GM12878 (cell line): ENCODE measurements around the gene GMDS. TPM values are rescaled to one million over a fixed set of nuclear protein-coding genes. Genes with fewer than 3 reads are reported as not detected.

ENCODE experiments used
- ATAC-seq: fragments of 200-7000 bp; cut with Tn5 transposase; 3 replicates; pipeline ENCODE4 v1.9.1; 2020; ENCODE audit warnings: mild to moderate bottlenecking, moderate library complexity
- BruUV-seq: library from RNA; stranded (reverse); fragments of 400-500 nt; replicated peaks from 2 replicates; lab custom pipeline; 2021; lab: Mats Ljungman, UMichigan
- CTCF ChIA-PET: fragments of 300-600 bp; sonication (Branson Sonifier 250); formaldehyde crosslinking; extraction: SDS; loops from one replicate; lab custom pipeline; 2021; ENCODE audit warnings: inconsistent platforms; lab: Yijun Ruan, JAX
- POLR2A ChIA-PET: fragments of 350-600 bp; formaldehyde crosslinking; extraction: SDS; loops from one replicate; lab custom pipeline; 2021; ENCODE audit warnings: inconsistent platforms; lab: Charles Lee
- RAD21 ChIA-PET: fragments of 300-600 bp; sonication (Branson Sonifier 250); formaldehyde crosslinking; loops from one replicate; lab custom pipeline; 2023; ENCODE audit warnings: antibody characterized with exemption; ENCODE audit not compliant: unreplicated experiment; lab: Charles Lee
- SMC1A ChIA-PET: fragments of 300-600 bp; sonication (Branson Sonifier 250); formaldehyde crosslinking; loops from one replicate; lab custom pipeline; 2023; ENCODE audit not compliant: unreplicated experiment, uncharacterized antibody; lab: Charles Lee
- DNase-seq: peaks from one replicate; pipeline ENCODE4 v3.0.0-alpha.2; 2011; ENCODE audit warnings: low read depth, low spot score
- FAIRE-seq: peaks from 3 replicates; lab custom pipeline; 2011; peaks lifted over from hg19 to GRCh38; lab: Jason Lieb, UNC
- H2AFZ ChIP-seq: 2 replicates; pipeline ENCODE4 v1.6.0; 2011; ENCODE audit warnings: low read depth, low read length, control low read depth; ENCODE audit not compliant: control insufficient read depth
- H3K27ac ChIP-seq: 2 replicates; pipeline ENCODE4 v1.5.1; 2011; ENCODE audit warnings: control low read depth; ENCODE audit not compliant: control insufficient read depth, insufficient read depth
- H3K27me3 ChIP-seq, 2 experiments: replicated peaks in 1 of 2; 2 replicates each; pipeline versions ENCODE4 v1.6.0 to v1.6.1; 2011; ENCODE audit warnings: low read length in 1 of 2; ENCODE audit not compliant: control insufficient read depth in 2 of 2, insufficient read depth in 2 of 2
- H3K36me3 ChIP-seq, 2 experiments: 2 replicates each; pipeline ENCODE4 v1.5.1; 2011; ENCODE audit warnings: low read length in 1 of 2; ENCODE audit not compliant: control insufficient read depth in 2 of 2, insufficient read depth in 2 of 2
- H3K4me1 ChIP-seq: 2 replicates; pipeline ENCODE4 v1.6.1; 2011; ENCODE audit warnings: mild to moderate bottlenecking, low read length, moderate library complexity, mixed read lengths; ENCODE audit not compliant: control insufficient read depth, insufficient read depth
- H3K4me2 ChIP-seq: 2 replicates; pipeline ENCODE4 v1.6.0; 2011; ENCODE audit warnings: control low read depth; ENCODE audit not compliant: control insufficient read depth, insufficient read depth
- H3K4me3 ChIP-seq: fragments of 200-600 bp; sonication (generic); 2 replicates; pipeline ENCODE4 v1.5.1; 2016
- H3K79me2 ChIP-seq: 2 replicates; pipeline ENCODE4 v1.6.0; 2011; ENCODE audit warnings: low read length; ENCODE audit not compliant: control insufficient read depth, insufficient read depth
- H3K9ac ChIP-seq: 2 replicates; pipeline ENCODE4 v1.8.0; 2011; ENCODE audit warnings: low read length, control low read depth, mixed read lengths; ENCODE audit not compliant: control insufficient read depth, insufficient read depth
- H3K9me3 ChIP-seq: replicated peaks from 3 replicates; pipeline ENCODE4 v1.5.1; 2011; ENCODE audit warnings: mild to moderate bottlenecking, low read length; ENCODE audit not compliant: control insufficient read depth, insufficient read depth
- H4K20me1 ChIP-seq: 2 replicates; pipeline ENCODE4 v1.6.0; 2011; ENCODE audit not compliant: control insufficient read depth, insufficient read depth
- CEBPB ChIP-seq, 2 experiments: fragments of 150-350 bp in 1 of 2; IDR thresholded peaks; 2 replicates each; pipeline ENCODE4 v1.6.1; 2012 to 2014; ENCODE audit warnings: low read depth in 2 of 2, low read length in 2 of 2, borderline replicate concordance in 1 of 2, inconsistent platforms in 1 of 2
- CHD1 ChIP-seq: IDR thresholded peaks from 2 replicates; pipeline ENCODE4 v1.6.1; 2012; ENCODE audit warnings: low read depth, low read length, improper control_type of control experiment
- MTA2 ChIP-seq: fragments of 450-650 bp; IDR thresholded peaks from 2 replicates; pipeline ENCODE4 v1.6.1; 2016; ENCODE audit warnings: low read depth, mild to moderate bottlenecking, moderate library complexity
- NFYA ChIP-seq: IDR thresholded peaks from 2 replicates; pipeline ENCODE4 v1.6.1; 2011; ENCODE audit warnings: low read depth, mild to moderate bottlenecking, low read length, improper control_type of control experiment, borderline replicate concordance
- TBL1XR1 ChIP-seq: IDR thresholded peaks from 2 replicates; pipeline ENCODE4 v1.6.1; 2012; ENCODE audit warnings: low read depth, low read length, improper control_type of control experiment
- ZZZ3 ChIP-seq: IDR thresholded peaks from 2 replicates; pipeline ENCODE4 v1.6.1; 2011; ENCODE audit warnings: low read depth; ENCODE audit not compliant: control insufficient read depth, insufficient read length
- WGBS: methylation state at CpG from one replicate; pipeline ENCODE4 v1.1.6; 2016; ENCODE audit warnings: low lambda C conversion rate; ENCODE audit not compliant: insufficient replicate concordance, insufficient coverage; ENCODE audit errors: missing lambda C conversion rate; 5-methylcytosine and 5-hydroxymethylcytosine counted together
- in situ Hi-C: fragments of 300-500 bp; cut with MboI; formaldehyde crosslinking; loops from 9 replicates; pipeline ENCODE4 v1.14.3; 2018; ENCODE audit warnings: mixed read lengths
- intact Hi-C: fragments of 100-400 bp; cut with micrococcal nuclease; formaldehyde crosslinking; loops from one replicate; pipeline ENCODE4 v1.14.2; 2022; ENCODE audit not compliant: unreplicated experiment
- polyA plus RNA-seq, 11 experiments: library from polyadenylated mRNA; depleted of rRNA in 4 of 11; unstranded in 6 of 11; stranded (reverse) in 5 of 11; fragments of >200 nt; fragmentation: Nextera tagmentation in 4 of 11; fragmentation: Illumina TruSeq in 1 of 11; extraction: Ambion mirVana in 4 of 11; extraction: Trizol in 1 of 11; gene quantifications; 1 replicate in 1 of 11; 2 replicates in 10 of 11; pipeline versions ENCODE4 v1.2.1 to v1.2.3, GENCODE V29; 2011 to 2016; ENCODE audit warnings: inconsistent platforms in 2 of 11, missing spikeins in 2 of 11, low read depth in 1 of 11
- total RNA-seq, 4 experiments: library from RNA; depleted of rRNA in 3 of 4; stranded (reverse); fragments of >200 nt in 3 of 4; fragmentation: Illumina TruSeq in 1 of 4; extraction: Trizol in 1 of 4; gene quantifications; 2 replicates each; pipeline versions ENCODE4 v1.2.1 to v1.2.3, GENCODE V29; 2013 to 2021
- TF ChIP-seq, protein P1 (sequence below): fragments of 450-650 bp; IDR thresholded peaks from 2 replicates; pipeline ENCODE4 v1.6.1; 2016; ENCODE audit warnings: mild to moderate bottlenecking
- TF ChIP-seq, protein P2 (sequence below): fragments of 450-650 bp; IDR thresholded peaks from 2 replicates; pipeline ENCODE4 v1.6.1; 2017; ENCODE audit warnings: low read depth, mild to moderate bottlenecking, moderate library complexity
- TF ChIP-seq, protein P3 (sequence below): fragments of 450-650 bp; IDR thresholded peaks from 2 replicates; pipeline ENCODE4 v1.6.1; 2014; ENCODE audit warnings: mild to moderate bottlenecking

Gene GMDS
- total and polyA plus RNA-seq, 10 of the 15 experiments (the other 5 are each of a cell fraction or from before 2014, with no cell fraction given): 0.61 to 53.8 (median 29.3) TPM

DNA sequence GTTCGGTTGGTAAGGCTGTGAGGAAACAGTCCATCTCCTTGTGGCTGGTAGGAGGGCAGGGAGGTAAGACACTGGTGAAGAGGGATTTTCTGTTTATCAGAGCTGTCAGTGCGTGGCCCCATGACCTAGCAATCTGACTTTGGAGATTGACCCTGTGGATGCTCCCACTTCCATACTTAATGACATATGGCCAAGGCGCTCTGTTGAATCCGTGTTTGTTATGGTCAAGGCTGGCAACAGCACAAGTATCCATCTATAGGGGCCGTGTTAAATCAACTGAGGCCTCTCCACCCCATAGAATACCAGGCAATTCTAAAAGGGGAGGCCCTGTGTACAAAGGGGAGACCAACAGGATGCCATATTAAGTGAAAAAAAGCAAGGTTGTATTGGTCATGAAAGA, 661.3 kb downstream of the GMDS start:
- no peak overlapping the region for H3K9ac ChIP-seq
- POLR2A ChIA-PET: no interaction called here
- no TSS peak for BruUV-seq

DNA sequence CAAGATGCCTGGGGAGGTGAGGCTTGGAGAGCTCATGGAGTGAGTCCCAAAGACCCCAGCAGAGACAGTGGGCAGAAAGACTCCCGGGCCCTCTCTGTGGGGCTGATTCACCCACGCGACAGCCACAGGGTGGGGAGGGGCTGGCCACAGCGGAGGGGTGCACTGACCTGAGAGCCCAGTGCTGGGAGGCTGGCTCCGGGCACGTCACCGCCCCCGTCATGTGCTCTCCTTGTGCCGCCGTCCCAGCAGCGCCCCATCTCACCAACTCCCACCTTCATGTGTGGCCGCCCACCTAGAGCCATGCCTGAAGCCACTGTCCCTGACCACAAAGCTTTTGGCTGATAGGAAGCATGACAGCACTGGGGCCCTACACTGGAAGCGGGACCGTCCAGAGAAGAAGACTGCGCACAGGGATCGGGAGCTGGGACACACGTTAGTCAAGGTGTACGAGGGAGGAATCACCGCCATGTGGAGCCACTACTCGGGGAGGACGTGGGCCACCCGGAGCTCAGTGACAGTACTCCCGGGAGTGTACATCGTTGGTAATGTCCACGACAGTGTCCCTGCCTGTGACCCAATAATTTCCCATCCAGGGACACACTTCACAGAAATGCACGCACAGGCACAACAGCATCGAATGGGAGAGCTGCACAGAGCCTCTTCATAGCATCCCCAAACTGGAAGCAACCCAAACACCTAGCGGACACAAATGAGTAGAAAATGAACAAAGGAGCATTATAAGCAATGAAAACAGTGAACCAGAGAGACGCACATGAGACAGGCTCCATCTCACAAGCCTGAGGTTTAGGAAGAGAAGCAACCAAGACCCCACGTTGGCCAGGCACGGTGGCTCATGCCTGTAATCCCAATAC, 664.0 kb downstream of the GMDS start:
- Histone ChIP-seq H3K9me3 (no peaks in the 10 kb centered on the region), H3K4me3 (no peak overlapping the region), H4K20me1 (no peaks in the 10 kb centered on the region), H3K36me3 (no peaks in the 10 kb centered on the region), H3K27me3 (peaks cover 0 to 2% of the 10 kb centered on the region in 2 experiments; a peak in 1 of 4 replicates), H3K79me2 (no peaks in the 10 kb centered on the region), H3K27ac (no peak overlapping the region), H3K9ac (no peak overlapping the region), H2AFZ (no peak overlapping the region), H3K4me1 (peaks cover 6% of the 10 kb centered on the region; the same call in 1 of the 2 replicates), H3K4me2 (no peak overlapping the region)
- ChIA-PET CTCF (interaction anchor here (0.6 to 1.4 kb wide), 2 partner anchors 10 to 1520 kb away, joined by 3 read pairs; no protein-coding TSS in a partner anchor), RAD21 (no interaction called here), POLR2A (interaction anchor here (0.6 kb wide), 1 partner anchor 1751 kb away, joined by 4 read pairs; no protein-coding TSS in a partner anchor), SMC1A (no interaction called here)
- in situ Hi-C loops (loop anchor here (25.0 kb wide), 1 partner anchor 1356 kb away; no protein-coding TSS in a partner anchor), intact Hi-C loops (no loop called here)
- WGBS: 64% methylated on average over 28 of the region's 31 CpGs
- DNase-seq (no peak), FAIRE-seq (no peak), ATAC-seq (no peak)
- BruUV-seq: no TSS peak
- TF ChIP-seq MTA2: no peak
- no peak for TF ChIP-seq TBL1XR1
- TF ChIP-seq ZZZ3: no peak
- TF ChIP-seq CEBPB (IDR thresholded peaks at IDR 0.05; ENCODE audit: borderline replicate concordance in 1 of 2, low read depth in 2 of 2, low read length in 2 of 2): no peak
- TF ChIP-seq, protein P1, sequence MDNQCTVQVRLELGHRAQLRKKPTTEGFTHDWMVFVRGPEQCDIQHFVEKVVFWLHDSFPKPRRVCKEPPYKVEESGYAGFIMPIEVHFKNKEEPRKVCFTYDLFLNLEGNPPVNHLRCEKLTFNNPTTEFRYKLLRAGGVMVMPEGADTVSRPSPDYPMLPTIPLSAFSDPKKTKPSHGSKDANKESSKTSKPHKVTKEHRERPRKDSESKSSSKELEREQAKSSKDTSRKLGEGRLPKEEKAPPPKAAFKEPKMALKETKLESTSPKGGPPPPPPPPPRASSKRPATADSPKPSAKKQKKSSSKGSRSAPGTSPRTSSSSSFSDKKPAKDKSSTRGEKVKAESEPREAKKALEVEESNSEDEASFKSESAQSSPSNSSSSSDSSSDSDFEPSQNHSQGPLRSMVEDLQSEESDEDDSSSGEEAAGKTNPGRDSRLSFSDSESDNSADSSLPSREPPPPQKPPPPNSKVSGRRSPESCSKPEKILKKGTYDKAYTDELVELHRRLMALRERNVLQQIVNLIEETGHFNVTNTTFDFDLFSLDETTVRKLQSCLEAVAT: no peak
- TF ChIP-seq, protein P2, sequence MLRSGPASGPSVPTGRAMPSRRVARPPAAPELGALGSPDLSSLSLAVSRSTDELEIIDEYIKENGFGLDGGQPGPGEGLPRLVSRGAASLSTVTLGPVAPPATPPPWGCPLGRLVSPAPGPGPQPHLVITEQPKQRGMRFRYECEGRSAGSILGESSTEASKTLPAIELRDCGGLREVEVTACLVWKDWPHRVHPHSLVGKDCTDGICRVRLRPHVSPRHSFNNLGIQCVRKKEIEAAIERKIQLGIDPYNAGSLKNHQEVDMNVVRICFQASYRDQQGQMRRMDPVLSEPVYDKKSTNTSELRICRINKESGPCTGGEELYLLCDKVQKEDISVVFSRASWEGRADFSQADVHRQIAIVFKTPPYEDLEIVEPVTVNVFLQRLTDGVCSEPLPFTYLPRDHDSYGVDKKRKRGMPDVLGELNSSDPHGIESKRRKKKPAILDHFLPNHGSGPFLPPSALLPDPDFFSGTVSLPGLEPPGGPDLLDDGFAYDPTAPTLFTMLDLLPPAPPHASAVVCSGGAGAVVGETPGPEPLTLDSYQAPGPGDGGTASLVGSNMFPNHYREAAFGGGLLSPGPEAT: no peak
- TF ChIP-seq CHD1: no peak
- TF ChIP-seq, protein P3, sequence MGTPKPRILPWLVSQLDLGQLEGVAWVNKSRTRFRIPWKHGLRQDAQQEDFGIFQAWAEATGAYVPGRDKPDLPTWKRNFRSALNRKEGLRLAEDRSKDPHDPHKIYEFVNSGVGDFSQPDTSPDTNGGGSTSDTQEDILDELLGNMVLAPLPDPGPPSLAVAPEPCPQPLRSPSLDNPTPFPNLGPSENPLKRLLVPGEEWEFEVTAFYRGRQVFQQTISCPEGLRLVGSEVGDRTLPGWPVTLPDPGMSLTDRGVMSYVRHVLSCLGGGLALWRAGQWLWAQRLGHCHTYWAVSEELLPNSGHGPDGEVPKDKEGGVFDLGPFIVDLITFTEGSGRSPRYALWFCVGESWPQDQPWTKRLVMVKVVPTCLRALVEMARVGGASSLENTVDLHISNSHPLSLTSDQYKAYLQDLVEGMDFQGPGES: no peak

More for the DNA sequence above, 661.3 kb downstream of the GMDS start:
- CTCF ChIA-PET: no interaction called here
- Histone ChIP-seq H3K79me2 (no peaks in the 10 kb centered on the region), H3K4me2 (no peak overlapping the region), H3K27me3 (peaks cover 0 to 2% of the 10 kb centered on the region in 2 experiments; a peak in 2 of 4 replicates), H3K4me1 (no peaks in the 10 kb centered on the region), H3K9me3 (no peaks in the 10 kb centered on the region), H3K4me3 (no peak overlapping the region), H2AFZ (no peak overlapping the region), H3K27ac (no peak overlapping the region), H3K36me3 (no peaks in the 10 kb centered on the region), H4K20me1 (no peaks in the 10 kb centered on the region)
- RAD21 ChIA-PET: no interaction called here
- ATAC-seq: no peak
- no peak for DNase-seq
- FAIRE-seq: no peak
- no peak for TF ChIP-seq NFYA
- in situ Hi-C loops: loop anchor here (25.0 kb wide), 1 partner anchor 1353 kb away; no protein-coding TSS in a partner anchor
- WGBS: 63% methylated on average over 5 of the region's 5 CpGs
- intact Hi-C loops: no loop called here
- SMC1A ChIA-PET: no interaction called here
